ENCODE results near the gene RALGAPA1. TPM values are rescaled to one million over a fixed set of nuclear protein-coding genes. Genes with fewer than 3 reads are reported as not detected.

The RALGAPA1 gene
- total and polyA plus RNA-seq, 9 of the 15 experiments (the other 6 are each of a cell fraction or from before 2014, with no cell fraction given) = 2.5 to 16.3 (median 6.2) TPM

GRCh38 chr14:35573911-35574310, 235.2 kb downstream of the RALGAPA1 start:
- H3K9ac ChIP-seq (ENCODE audit: insufficient read depth in 1 of 2, low read depth in 2 of 2, low read length in 2 of 2) = no peak overlapping the region
- no peak overlapping the region for H2AFZ ChIP-seq (ENCODE audit: low read depth, low read length)
- intact Hi-C loops (cut with micrococcal nuclease) = no loop called here
- no peaks in the 10 kb centered on the region for H3K36me3 ChIP-seq (ENCODE audit: control insufficient read depth, insufficient read depth, low read length)
- H4K20me1 ChIP-seq (replicated peaks; ENCODE audit: control insufficient read depth, insufficient read depth, low read length) = no peaks in the 10 kb centered on the region
- DNase-seq (ENCODE audit: extremely low read depth in 1 of 4, low spot score in 3 of 4) (no peak), FAIRE-seq (no peak), ATAC-seq (no peak)
- TF ChIP-seq LCOR (CRISPR knock-in tag; IDR thresholded peaks at IDR 0.05) = no peak
- TF ChIP-seq CTBP1 (IDR thresholded peaks at IDR 0.05; ENCODE audit: borderline replicate concordance) = no peak
- TF ChIP-seq ZNF699 (CRISPR knock-in tag; IDR thresholded peaks at IDR 0.05; ENCODE audit: insufficient replicate concordance) = no peak
- TF ChIP-seq SLC30A9 (CRISPR knock-in tag; IDR thresholded peaks at IDR 0.05) = no peak
- TF ChIP-seq ZNF764 (CRISPR knock-in tag; IDR thresholded peaks at IDR 0.05; ENCODE audit: low read depth) = no peak
- TF ChIP-seq, protein P1, sequence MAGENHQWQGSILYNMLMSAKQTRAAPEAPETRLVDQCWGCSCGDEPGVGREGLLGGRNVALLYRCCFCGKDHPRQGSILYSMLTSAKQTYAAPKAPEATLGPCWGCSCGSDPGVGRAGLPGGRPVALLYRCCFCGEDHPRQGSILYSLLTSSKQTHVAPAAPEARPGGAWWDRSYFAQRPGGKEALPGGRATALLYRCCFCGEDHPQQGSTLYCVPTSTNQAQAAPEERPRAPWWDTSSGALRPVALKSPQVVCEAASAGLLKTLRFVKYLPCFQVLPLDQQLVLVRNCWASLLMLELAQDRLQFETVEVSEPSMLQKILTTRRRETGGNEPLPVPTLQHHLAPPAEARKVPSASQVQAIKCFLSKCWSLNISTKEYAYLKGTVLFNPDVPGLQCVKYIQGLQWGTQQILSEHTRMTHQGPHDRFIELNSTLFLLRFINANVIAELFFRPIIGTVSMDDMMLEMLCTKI (IDR thresholded peaks at IDR 0.05; ENCODE audit: partially characterized antibody) = no peak
- TF ChIP-seq PRPF4 (IDR thresholded peaks at IDR 0.05; ENCODE audit: insufficient read depth, low read depth, low read length, poor library complexity, severe bottlenecking) = no peak
- no peak for TF ChIP-seq SRSF9 (IDR thresholded peaks at IDR 0.05; ENCODE audit: borderline replicate concordance, low read depth, low read length)
- TF ChIP-seq, protein P2, sequence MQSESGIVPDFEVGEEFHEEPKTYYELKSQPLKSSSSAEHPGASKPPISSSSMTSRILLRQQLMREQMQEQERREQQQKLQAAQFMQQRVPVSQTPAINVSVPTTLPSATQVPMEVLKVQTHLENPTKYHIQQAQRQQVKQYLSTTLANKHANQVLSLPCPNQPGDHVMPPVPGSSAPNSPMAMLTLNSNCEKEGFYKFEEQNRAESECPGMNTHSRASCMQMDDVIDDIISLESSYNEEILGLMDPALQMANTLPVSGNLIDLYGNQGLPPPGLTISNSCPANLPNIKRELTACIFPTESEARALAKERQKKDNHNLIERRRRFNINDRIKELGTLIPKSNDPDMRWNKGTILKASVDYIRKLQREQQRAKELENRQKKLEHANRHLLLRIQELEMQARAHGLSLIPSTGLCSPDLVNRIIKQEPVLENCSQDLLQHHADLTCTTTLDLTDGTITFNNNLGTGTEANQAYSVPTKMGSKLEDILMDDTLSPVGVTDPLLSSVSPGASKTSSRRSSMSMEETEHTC (IDR thresholded peaks at IDR 0.05) = no peak
- ChIA-PET CTCF (ENCODE audit: low intra/inter-chr PET ratio) (no interaction called here), POLR2A (no interaction called here)
- in situ Hi-C loops (cut with MboI) = no loop called here
- H3K9me3 ChIP-seq (replicated peaks; ENCODE audit: control insufficient read depth, insufficient read depth, low read depth, low read length) = no peaks in the 10 kb centered on the region
- H3K4me3 ChIP-seq = no peak overlapping the region
- no TSS peak for BruUV-seq (replicated peaks)
- no peak overlapping the region for H3K27ac ChIP-seq (ENCODE audit: extremely low read depth, low read depth, low read length)
- no peaks in the 10 kb centered on the region for H3K79me2 ChIP-seq (ENCODE audit: control insufficient read depth, insufficient read depth, low read length)
- H3K4me1 ChIP-seq (replicated peaks in 1 of 2; ENCODE audit: control insufficient read depth in 2 of 2, insufficient read depth in 2 of 2, low read length in 2 of 2) = no peaks in the 10 kb centered on the region
- 10% methylated on average over 2 of the region's 2 CpGs for WGBS (ENCODE audit: insufficient coverage, low coverage, missing lambda C conversion rate)
- no peak overlapping the region for H3K4me2 ChIP-seq (ENCODE audit: insufficient read depth, low read length)
- no peaks in the 10 kb centered on the region for H3K9me1 ChIP-seq (ENCODE audit: control insufficient read depth, insufficient read depth, low read length)
- H3K27me3 ChIP-seq (ENCODE audit: control insufficient read depth in 2 of 2, insufficient read depth in 2 of 2, low read length in 2 of 2) = no peaks in the 10 kb centered on the region

Measured in K562 (cell line).